ENCODE measurements around the gene CFAP90.

CFAP90 gene

GRCh38 chr5:7894439-7894838 is 43.5 kb upstream of the CFAP90 start:
- Histone ChIP-seq H3K36me3 (ENCODE audit: control insufficient read depth, low read length) (peaks cover 96% of the 10 kb centered on the region), H3K27ac (ENCODE audit: low read depth, low read length) (no peak overlapping the region), H3K9me3 (ENCODE audit: control insufficient read depth, insufficient read depth, low read length) (no peaks in the 10 kb centered on the region), H3K4me2 (ENCODE audit: low read length) (no peak overlapping the region), H3F3A (ENCODE audit: control insufficient read depth, insufficient read depth) (no peaks in the 10 kb centered on the region), H3K4me1 (ENCODE audit: control insufficient read depth, low read length) (no peaks in the 10 kb centered on the region), H3K9me2 (replicated peaks; ENCODE audit: control insufficient read depth, low read length) (no peaks in the 10 kb centered on the region), H3K4me3 (ENCODE audit: low read length) (no peak overlapping the region), H3K79me2 (ENCODE audit: control insufficient read depth, low read length) (no peaks in the 10 kb centered on the region), H3K27me3 (ENCODE audit: control insufficient read depth, low read length) (no peaks in the 10 kb centered on the region), H4K20me1 (ENCODE audit: control insufficient read depth, insufficient read depth, low read depth, low read length) (no peaks in the 10 kb centered on the region)
- TF ChIP-seq EZH2phosphoT487 (IDR thresholded peaks at IDR 0.05; ENCODE audit: borderline replicate concordance, low read length) (no peak), CTCF (IDR thresholded peaks at IDR 0.05; ENCODE audit: low read depth, low read length, poor library complexity, severe bottlenecking) (no peak)

- Histone ChIP-seq H3F3A (ENCODE audit: control insufficient read depth, insufficient read depth) (peaks cover 4% of the 10 kb centered on the region; the same call in 1 of the 2 replicates), H3K27me3 (ENCODE audit: control insufficient read depth, low read length) (no peaks in the 10 kb centered on the region), H4K20me1 (ENCODE audit: control insufficient read depth, insufficient read depth, low read depth, low read length) (no peaks in the 10 kb centered on the region), H3K36me3 (ENCODE audit: control insufficient read depth, low read length) (peaks cover 88% of the 10 kb centered on the region), H3K4me2 (ENCODE audit: low read length) (no peak overlapping the region), H3K9me2 (replicated peaks; ENCODE audit: control insufficient read depth, low read length) (no peaks in the 10 kb centered on the region), H3K27ac (ENCODE audit: low read depth, low read length) (no peak overlapping the region), H3K4me1 (ENCODE audit: control insufficient read depth, low read length) (0 out of 2 replicates have a peak, but pooled peaks cover 3% of the 10 kb centered on the region), H3K9me3 (ENCODE audit: control insufficient read depth, insufficient read depth, low read length) (no peaks in the 10 kb centered on the region), H3K79me2 (ENCODE audit: control insufficient read depth, low read length) (peaks cover 8% of the 10 kb centered on the region), H3K4me3 (ENCODE audit: low read length) (no peak overlapping the region)
- TF ChIP-seq EZH2phosphoT487 (IDR thresholded peaks at IDR 0.05; ENCODE audit: borderline replicate concordance, low read length) = no peak
- TF ChIP-seq CTCF (IDR thresholded peaks at IDR 0.05; ENCODE audit: low read depth, low read length, poor library complexity, severe bottlenecking) = no peak
Observed at GRCh38 chr5:7888901-7889300, 38.0 kb upstream of the CFAP90 start.

- no peak overlapping the region for H3K4me2 ChIP-seq (ENCODE audit: low read length)
- H3K9me2 ChIP-seq (replicated peaks; ENCODE audit: control insufficient read depth, low read length) = no peaks in the 10 kb centered on the region
- H3K4me3 ChIP-seq (ENCODE audit: low read length) = no peak overlapping the region
- no peak overlapping the region for H3K27ac ChIP-seq (ENCODE audit: low read depth, low read length)
- H4K20me1 ChIP-seq (ENCODE audit: control insufficient read depth, insufficient read depth, low read depth, low read length) = 0 out of 2 replicates have a peak, but pooled peaks cover under 1% of the 10 kb centered on the region
- 0 out of 2 replicates have a peak, but pooled peaks cover 3% of the 10 kb centered on the region for H3K4me1 ChIP-seq (ENCODE audit: control insufficient read depth, low read length)
- peaks cover 11% of the 10 kb centered on the region for H3K79me2 ChIP-seq (ENCODE audit: control insufficient read depth, low read length)
- H3K27me3 ChIP-seq (ENCODE audit: control insufficient read depth, low read length) = no peaks in the 10 kb centered on the region
- peak; percentile 73 for TF ChIP-seq CTCF (IDR thresholded peaks at IDR 0.05; ENCODE audit: low read depth, low read length, poor library complexity, severe bottlenecking)
- no peak for TF ChIP-seq EZH2phosphoT487 (IDR thresholded peaks at IDR 0.05; ENCODE audit: borderline replicate concordance, low read length)
- no peaks in the 10 kb centered on the region for H3K9me3 ChIP-seq (ENCODE audit: control insufficient read depth, insufficient read depth, low read length)
- peaks cover 4% of the 10 kb centered on the region; the same call in 1 of the 2 replicates for H3F3A ChIP-seq (ENCODE audit: control insufficient read depth, insufficient read depth)
- H3K36me3 ChIP-seq (ENCODE audit: control insufficient read depth, low read length) = peaks cover 88% of the 10 kb centered on the region
Observed at GRCh38 chr5:7886849-7887475, 36.0 kb upstream of the CFAP90 start.
